MCF 10A (cell line): ENCODE data around the gene SH3TC1. TPM values are rescaled to one million over a fixed set of nuclear protein-coding genes. Genes with fewer than 3 reads are reported as not detected.

Experiments used
- BruUV-seq: library from RNA; stranded (reverse); fragments of 400-500 nt; replicated peaks from 2 replicates; lab custom pipeline; 2021; lab: Mats Ljungman, UMichigan
- CTCF ChIA-PET: fragments of 300-600 bp; sonication (Branson Sonifier 250); formaldehyde crosslinking; extraction: SDS; loops from one replicate; lab custom pipeline; 2021; ENCODE audit warnings: antibody characterized with exemption, inconsistent platforms; lab: Yijun Ruan, JAX
- POLR2A ChIA-PET: fragments of 300-600, 350-650 bp; sonication (Branson Sonifier 250); formaldehyde crosslinking; extraction: SDS; loops from one replicate; lab custom pipeline; 2020; ENCODE audit warnings: antibody characterized with exemption, inconsistent platforms; lab: Yijun Ruan, JAX
- DNase-seq: peaks from one replicate; pipeline ENCODE4 v3.0.0-alpha.2; 2018; ENCODE audit not compliant: unreplicated experiment
- H3K27ac Mint-ChIP-seq: one replicate; pipeline ENCODE4 v1.8.0; 2022; ENCODE audit warnings: mild to moderate bottlenecking, low read depth, mixed read lengths; ENCODE audit not compliant: unreplicated experiment
- H3K27me3 Mint-ChIP-seq: one replicate; pipeline ENCODE4 v1.8.0; 2022; ENCODE audit warnings: mixed read lengths; ENCODE audit not compliant: insufficient read depth, unreplicated experiment
- H3K36me3 Mint-ChIP-seq: one replicate; pipeline ENCODE4 v1.8.0; 2022; ENCODE audit warnings: mild to moderate bottlenecking, moderate library complexity, mixed read lengths; ENCODE audit not compliant: insufficient read depth, unreplicated experiment
- H3K4me1 Mint-ChIP-seq: one replicate; pipeline ENCODE4 v1.8.0; 2022; ENCODE audit warnings: mixed read lengths; ENCODE audit not compliant: insufficient read depth, unreplicated experiment
- H3K4me3 Mint-ChIP-seq: one replicate; pipeline ENCODE4 v1.8.0; 2022; ENCODE audit warnings: mild to moderate bottlenecking, moderate library complexity, mixed read lengths; ENCODE audit not compliant: unreplicated experiment
- H3K9me3 Mint-ChIP-seq: one replicate; pipeline ENCODE4 v1.8.0; 2022; ENCODE audit warnings: mixed read lengths; ENCODE audit not compliant: unreplicated experiment
- intact Hi-C: fragments of 100-400 bp; cut with micrococcal nuclease; formaldehyde crosslinking; loops from 2 replicates; pipeline ENCODE4 v1.14.1; 2022
- total RNA-seq: library from RNA; stranded (reverse); gene quantifications from 2 replicates; pipeline ENCODE4 v1.2.3, GENCODE V29; 2022
- TF ChIP-seq, protein P1 (sequence below): fragments of 200-600 bp; IDR thresholded peaks from one replicate; pipeline ENCODE4 v1.8.0; 2022; ENCODE audit warnings: antibody characterized with exemption, mild to moderate bottlenecking; ENCODE audit not compliant: unreplicated experiment

The SH3TC1 gene
- total RNA-seq, 1 experiment from 2014 or later = 28.8 TPM

DNA sequence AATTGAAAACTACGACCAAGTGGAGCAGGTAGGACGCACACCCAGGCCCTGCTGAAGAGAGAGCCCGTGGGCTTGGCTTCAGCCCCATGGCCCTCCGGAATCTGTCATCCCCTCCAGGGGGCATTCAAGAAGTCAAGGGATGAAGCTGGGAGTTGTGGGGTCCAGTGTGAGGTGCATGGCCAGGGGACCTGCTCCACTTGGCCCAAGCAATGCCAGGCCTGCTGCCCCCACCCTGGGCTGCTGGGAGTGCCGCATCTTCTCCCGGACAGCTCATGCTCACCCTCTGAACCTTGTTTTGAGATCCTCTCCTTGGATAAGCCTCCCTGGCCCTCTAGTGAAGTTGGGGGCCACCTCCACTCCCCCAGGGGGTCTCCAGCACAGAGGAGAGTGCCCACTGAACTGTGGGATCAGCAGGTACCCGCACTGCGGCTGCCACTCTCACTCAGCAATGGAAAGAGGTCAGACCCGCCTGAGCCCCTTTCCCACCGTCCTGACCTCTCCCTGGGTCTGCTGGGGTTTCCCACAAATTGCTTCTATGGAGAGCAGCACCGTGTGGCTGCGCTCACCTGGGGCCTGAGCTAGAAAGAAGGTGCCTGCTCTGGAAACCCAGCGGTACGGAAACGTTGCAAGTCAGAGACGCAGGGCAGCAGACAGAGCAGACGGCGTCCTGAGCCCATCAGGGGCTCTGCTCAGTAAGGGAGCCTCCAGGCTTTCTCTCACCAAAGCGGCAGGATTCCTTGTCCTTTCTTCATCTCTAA, 35.5 kb upstream of the SH3TC1 start:
- TF ChIP-seq, protein P1, sequence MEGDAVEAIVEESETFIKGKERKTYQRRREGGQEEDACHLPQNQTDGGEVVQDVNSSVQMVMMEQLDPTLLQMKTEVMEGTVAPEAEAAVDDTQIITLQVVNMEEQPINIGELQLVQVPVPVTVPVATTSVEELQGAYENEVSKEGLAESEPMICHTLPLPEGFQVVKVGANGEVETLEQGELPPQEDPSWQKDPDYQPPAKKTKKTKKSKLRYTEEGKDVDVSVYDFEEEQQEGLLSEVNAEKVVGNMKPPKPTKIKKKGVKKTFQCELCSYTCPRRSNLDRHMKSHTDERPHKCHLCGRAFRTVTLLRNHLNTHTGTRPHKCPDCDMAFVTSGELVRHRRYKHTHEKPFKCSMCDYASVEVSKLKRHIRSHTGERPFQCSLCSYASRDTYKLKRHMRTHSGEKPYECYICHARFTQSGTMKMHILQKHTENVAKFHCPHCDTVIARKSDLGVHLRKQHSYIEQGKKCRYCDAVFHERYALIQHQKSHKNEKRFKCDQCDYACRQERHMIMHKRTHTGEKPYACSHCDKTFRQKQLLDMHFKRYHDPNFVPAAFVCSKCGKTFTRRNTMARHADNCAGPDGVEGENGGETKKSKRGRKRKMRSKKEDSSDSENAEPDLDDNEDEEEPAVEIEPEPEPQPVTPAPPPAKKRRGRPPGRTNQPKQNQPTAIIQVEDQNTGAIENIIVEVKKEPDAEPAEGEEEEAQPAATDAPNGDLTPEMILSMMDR = no peak
- peaks cover 17% of the 10 kb centered on the region for H3K27me3 Mint-ChIP-seq
- intact Hi-C loops = no loop called here
- H3K4me1 Mint-ChIP-seq = peaks cover 9% of the 10 kb centered on the region
- no peak for DNase-seq
- no peak overlapping the region for H3K27ac Mint-ChIP-seq
- no TSS peak for BruUV-seq
- CTCF ChIA-PET = interaction anchor here (0.6 to 3.0 kb wide), 2 partner anchors 13 to 911 kb away, joined by 3 to 13 read pairs; no protein-coding TSS in a partner anchor
- no peak overlapping the region for H3K4me3 Mint-ChIP-seq
- H3K9me3 Mint-ChIP-seq = peaks cover 11% of the 10 kb centered on the region
- POLR2A ChIA-PET = no interaction called here
- peaks cover 12% of the 10 kb centered on the region for H3K36me3 Mint-ChIP-seq

DNA sequence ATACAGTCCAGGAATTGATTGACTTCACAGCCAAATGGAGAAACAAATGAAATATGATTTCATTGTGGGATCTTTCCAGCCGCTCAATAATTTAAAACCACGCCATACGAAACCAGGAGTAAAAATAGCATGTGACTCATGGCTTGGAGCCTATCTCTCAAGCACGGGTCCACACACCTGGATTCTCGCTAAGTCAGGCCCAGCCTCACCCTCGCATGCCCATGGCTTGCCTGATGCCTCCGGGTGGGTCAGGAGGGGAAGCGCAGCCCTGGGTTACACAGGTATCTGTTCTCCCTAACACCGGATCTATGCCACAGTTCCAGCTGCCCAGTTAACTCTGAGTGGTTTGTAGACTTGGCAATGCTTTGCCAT, 34.9 kb upstream of the SH3TC1 start:
- ChIA-PET CTCF (interaction anchor here (3.0 kb wide), 1 partner anchor 12 kb away, joined by 13 read pairs; no protein-coding TSS in a partner anchor), POLR2A (no interaction called here)
- H3K27me3 Mint-ChIP-seq = peaks cover 17% of the 10 kb centered on the region
- TF ChIP-seq, protein P1 = no peak
- H3K9me3 Mint-ChIP-seq = peaks cover 11% of the 10 kb centered on the region
- BruUV-seq = no TSS peak
- H3K36me3 Mint-ChIP-seq = peaks cover 7% of the 10 kb centered on the region
- H3K4me3 Mint-ChIP-seq = no peak overlapping the region
- intact Hi-C loops = no loop called here
- H3K4me1 Mint-ChIP-seq = peaks cover 9% of the 10 kb centered on the region
- no peak overlapping the region for H3K27ac Mint-ChIP-seq
- DNase-seq = peak; percentile 24

GRCh38 chr4:8164687-8165086, 34.4 kb upstream of the SH3TC1 start:
- DNase-seq = no peak
- H3K4me1 Mint-ChIP-seq = peaks cover 5% of the 10 kb centered on the region
- H3K9me3 Mint-ChIP-seq = peaks cover 11% of the 10 kb centered on the region
- intact Hi-C loops = no loop called here
- BruUV-seq = no TSS peak
- ChIA-PET CTCF (interaction anchor here (3.0 kb wide), 1 partner anchor 12 kb away, joined by 13 read pairs; no protein-coding TSS in a partner anchor), POLR2A (no interaction called here)
- no peak overlapping the region for H3K27ac Mint-ChIP-seq
- peaks cover 7% of the 10 kb centered on the region for H3K36me3 Mint-ChIP-seq
- no peak overlapping the region for H3K4me3 Mint-ChIP-seq
- peaks cover 17% of the 10 kb centered on the region for H3K27me3 Mint-ChIP-seq
- TF ChIP-seq, protein P1 = no peak

- peaks cover 7% of the 10 kb centered on the region for H3K36me3 Mint-ChIP-seq
- intact Hi-C loops = no loop called here
- no TSS peak for BruUV-seq
- no peak overlapping the region for H3K4me3 Mint-ChIP-seq
- TF ChIP-seq, protein P1 = no peak
- peaks cover 17% of the 10 kb centered on the region for H3K27me3 Mint-ChIP-seq
- peaks cover 11% of the 10 kb centered on the region for H3K9me3 Mint-ChIP-seq
- ChIA-PET CTCF (interaction anchor here (0.7 to 3.0 kb wide), 2 partner anchors 11 to 16 kb away, joined by 3 to 13 read pairs; no protein-coding TSS in a partner anchor), POLR2A (no interaction called here)
- H3K27ac Mint-ChIP-seq = no peak overlapping the region
- DNase-seq = no peak
- H3K4me1 Mint-ChIP-seq = no peaks in the 10 kb centered on the region
These were observed 33.7 kb upstream of the SH3TC1 start for GRCh38 chr4:8165374-8165896.
